Fibroblast of skin of left quadriceps (primary cell): ENCODE data around the gene EVC.
"Not testable (repeated sequence)": the region's sequence is repeated elsewhere in the genome, so short reads cannot be mapped to it uniquely, and the experiment has no call there.

ENCODE experiments used
- DNase-seq, 2 experiments: peaks; one replicate each; pipeline ENCODE4 v3.0.0-alpha.2; 2013; ENCODE audit warnings: low read depth in 2 of 2

EVC gene

GRCh38 chr4:5812506-5813229 lies 101.7 kb downstream of the EVC start:
- DNase-seq, result peak; percentile 36 to 41

- no peak for DNase-seq
Measured at GRCh38 chr4:5813882-5814255, 102.9 kb downstream of the EVC start.

- DNase-seq, result no peak
Measured at GRCh38 chr4:5814421-5814820, 103.4 kb downstream of the EVC start.

- DNase-seq, result no peak
Measured at GRCh38 chr4:5815641-5816040, 104.6 kb downstream of the EVC start.

- no peak for DNase-seq
Measured at GRCh38 chr4:5816101-5816500, 105.1 kb downstream of the EVC start.

- no peak for DNase-seq
Measured at GRCh38 chr4:5816851-5817375, 105.9 kb downstream of the EVC start.

GRCh38 chr4:5821665-5822358 lies 110.8 kb downstream of the EVC start:
- DNase-seq, result no peak

GRCh38 chr4:5822619-5823018 lies 111.6 kb downstream of the EVC start:
- no peak for DNase-seq

GRCh38 chr4:5823542-5824211 lies 112.7 kb downstream of the EVC start:
- DNase-seq, result no peak

- no peak for DNase-seq
Measured at GRCh38 chr4:5824227-5824626, 113.2 kb downstream of the EVC start.

GRCh38 chr4:5824635-5825034 lies 113.6 kb downstream of the EVC start:
- DNase-seq, result peak in 1 of 2 experiments; percentile 7

GRCh38 chr4:5825321-5826041 lies 114.5 kb downstream of the EVC start:
- DNase-seq, result no peak

GRCh38 chr4:5826437-5827107 lies 115.6 kb downstream of the EVC start:
- DNase-seq, result no peak

GRCh38 chr4:5827108-5828004 lies 116.4 kb downstream of the EVC start:
- no peak for DNase-seq

GRCh38 chr4:5828005-5828391 lies 117.0 kb downstream of the EVC start:
- no peak for DNase-seq

GRCh38 chr4:5836943-5837342 lies 125.9 kb downstream of the EVC start:
- DNase-seq, result no peak

- DNase-seq, result not testable (repeated sequence)
Measured at GRCh38 chr4:5837483-5837882, 126.5 kb downstream of the EVC start.

GRCh38 chr4:5839332-5839731 lies 128.3 kb downstream of the EVC start:
- no peak for DNase-seq

GRCh38 chr4:5839751-5840674 lies 129.0 kb downstream of the EVC start:
- peak in 1 of 2 experiments; percentile 2 for DNase-seq
